Measurements from ENCODE around the gene EBF4.

Gene EBF4

DNA sequence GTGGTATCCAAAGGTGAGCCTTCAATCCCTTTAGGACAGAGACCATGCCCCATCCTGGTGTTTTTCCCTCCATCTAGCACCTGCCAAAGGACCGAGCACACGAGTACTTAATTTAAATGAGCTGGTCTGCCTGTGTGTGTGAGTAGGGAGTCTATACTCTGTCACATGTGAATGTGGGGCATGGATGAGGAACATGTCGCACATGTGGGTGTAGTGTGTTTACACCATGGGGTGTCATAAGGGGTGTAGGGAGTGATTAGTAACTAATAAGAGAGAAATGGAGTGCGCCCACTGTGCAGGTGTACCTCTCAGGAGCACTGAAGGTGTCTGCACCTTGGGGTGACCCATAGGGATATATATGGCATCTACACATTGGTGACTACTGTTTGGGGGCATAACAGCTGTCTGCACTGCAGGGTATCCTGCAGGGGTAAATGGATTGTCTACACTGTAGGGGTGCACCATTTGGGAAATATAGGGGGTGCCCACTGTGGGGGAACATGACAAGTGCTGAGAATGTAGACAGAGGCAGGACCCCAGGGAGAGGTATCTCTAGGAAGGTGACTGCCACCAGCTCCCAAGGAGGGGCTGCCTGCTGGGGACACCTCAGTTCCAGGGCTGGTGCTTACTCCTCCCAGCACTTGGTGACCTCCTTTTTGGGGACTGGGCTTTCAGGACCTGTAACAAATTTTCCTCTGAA, 53.5 kb downstream of the EBF4 start:
- H3K4me1 Mint-ChIP-seq (ENCODE audit: low read depth in 2 of 2) = peaks cover 32 to 34% of the 10 kb centered on the region in 2 donors
- no peaks in the 10 kb centered on the region for H3K9me3 Mint-ChIP-seq
- H3K27ac Mint-ChIP-seq = no peak overlapping the region
- DNase-seq (no peak), ATAC-seq (replicated peaks) (no peak)
- H3K4me3 Mint-ChIP-seq = no peak overlapping the region
- no peaks in the 10 kb centered on the region for H3K27me3 Mint-ChIP-seq
- H3K36me3 Mint-ChIP-seq (ENCODE audit: insufficient read depth) = peaks cover 13% of the 10 kb centered on the region

DNA sequence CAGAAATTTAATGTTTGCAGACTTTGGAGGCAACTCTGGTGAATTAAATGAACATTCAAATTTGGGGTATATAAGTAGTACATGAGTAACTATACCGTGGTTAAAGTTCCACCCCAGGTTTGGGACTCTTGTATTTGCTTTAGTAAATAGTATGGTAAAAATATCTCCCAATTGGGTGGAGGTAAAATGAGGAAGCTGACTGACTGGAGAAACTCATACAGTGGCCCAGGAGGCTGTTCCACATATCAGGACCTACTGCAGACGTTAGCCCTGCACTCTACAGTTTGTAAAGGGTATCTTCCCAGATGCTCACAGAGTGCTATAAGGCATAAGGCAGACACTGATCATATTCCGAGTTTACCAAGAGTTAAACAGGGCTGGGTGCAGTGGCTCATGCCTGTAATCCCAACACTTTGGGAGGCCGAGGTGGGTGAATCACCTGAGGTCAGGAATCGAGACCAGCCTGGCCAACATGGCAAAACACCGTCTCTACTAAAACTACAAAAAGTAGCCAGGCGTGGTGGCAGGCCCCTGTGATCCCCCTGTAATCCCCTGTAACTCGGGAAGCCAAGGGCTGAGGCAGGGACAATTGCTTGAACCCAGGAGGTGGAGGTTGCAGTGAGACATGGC, 54.2 kb downstream of the EBF4 start:
- no peak for ATAC-seq (replicated peaks)
- H3K27ac Mint-ChIP-seq = no peak overlapping the region
- DNase-seq = no peak
- peaks cover 25 to 28% of the 10 kb centered on the region in 2 donors for H3K4me1 Mint-ChIP-seq (ENCODE audit: low read depth in 2 of 2)
- H3K36me3 Mint-ChIP-seq (ENCODE audit: insufficient read depth) = peaks cover 13% of the 10 kb centered on the region
- no peaks in the 10 kb centered on the region for H3K27me3 Mint-ChIP-seq
- H3K4me3 Mint-ChIP-seq = no peak overlapping the region
- H3K9me3 Mint-ChIP-seq = no peaks in the 10 kb centered on the region

DNA sequence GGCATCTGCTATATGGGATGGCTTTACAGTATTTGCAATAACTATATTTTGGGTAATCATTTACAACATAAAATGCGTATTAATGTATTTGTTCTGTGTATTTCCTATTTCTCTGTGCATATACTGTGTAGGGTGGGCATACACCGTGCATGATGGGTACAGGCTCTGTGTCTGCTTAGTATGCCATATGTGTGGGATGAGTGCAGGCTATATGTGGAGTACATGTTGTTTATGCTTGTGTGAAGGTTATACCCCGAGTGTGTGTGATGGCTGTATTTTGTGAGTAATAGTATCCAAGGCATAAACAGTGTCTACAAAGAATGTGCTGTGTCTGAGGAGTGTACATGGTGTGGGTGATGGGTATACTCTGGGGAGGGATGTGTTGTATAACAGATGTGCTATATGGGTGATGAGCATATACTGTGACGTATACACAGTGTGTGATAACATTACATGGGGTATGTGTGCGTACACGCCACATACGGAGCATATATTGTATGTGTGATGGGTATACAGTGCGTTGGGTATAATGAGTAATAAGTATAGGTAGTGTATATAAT, 55.2 kb downstream of the EBF4 start:
- peaks cover 19 to 21% of the 10 kb centered on the region in 2 donors for H3K4me1 Mint-ChIP-seq (ENCODE audit: low read depth in 2 of 2)
- DNase-seq (no peak), ATAC-seq (replicated peaks) (no peak)
- H3K27ac Mint-ChIP-seq = no peak overlapping the region
- H3K4me3 Mint-ChIP-seq = no peak overlapping the region
- no peaks in the 10 kb centered on the region for H3K27me3 Mint-ChIP-seq
- H3K9me3 Mint-ChIP-seq = no peaks in the 10 kb centered on the region
- H3K36me3 Mint-ChIP-seq (ENCODE audit: insufficient read depth) = peaks cover 5% of the 10 kb centered on the region

DNA sequence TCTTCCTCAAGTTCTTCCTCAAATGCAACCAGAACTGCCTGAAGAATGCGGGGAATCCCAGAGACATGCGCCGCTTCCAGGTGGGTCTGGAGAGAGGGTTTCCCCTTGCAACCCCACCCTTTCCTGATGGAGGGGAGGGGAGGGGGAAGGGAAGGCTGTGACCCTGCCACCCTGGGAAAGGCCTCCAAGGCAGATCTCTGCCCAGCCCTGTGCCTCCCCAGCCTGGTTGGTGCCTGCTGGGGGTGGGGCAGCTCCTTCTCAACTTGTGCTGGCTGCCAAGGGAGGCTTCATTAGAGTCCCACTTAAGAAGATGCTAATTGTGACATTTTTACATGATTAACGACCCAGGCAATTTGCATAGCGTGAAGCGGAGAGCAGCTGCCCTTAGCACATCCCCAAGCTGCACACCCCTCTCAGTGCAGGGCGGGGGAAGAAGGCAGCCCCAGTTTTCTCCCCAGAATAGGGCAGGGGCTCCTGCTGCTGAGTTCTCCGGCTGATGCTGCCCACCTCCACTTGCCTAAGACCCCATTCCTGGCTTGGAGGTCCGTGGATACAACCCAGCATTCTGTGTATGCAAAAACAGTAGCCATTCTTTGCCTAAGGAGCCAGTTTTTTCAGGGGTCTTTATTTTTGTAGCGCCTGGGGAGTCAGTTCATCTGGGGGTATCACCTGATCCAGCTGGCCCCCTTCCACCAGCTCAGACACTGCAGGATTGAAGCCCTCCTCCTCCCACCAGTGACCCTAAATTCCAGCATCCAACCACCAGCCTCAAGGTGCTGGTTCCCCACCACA, 56.2 kb downstream of the EBF4 start:
- no peak for ATAC-seq (replicated peaks)
- Mint-ChIP-seq H3K4me1 (ENCODE audit: low read depth in 2 of 2) (peaks cover 17 to 22% of the 10 kb centered on the region in 2 donors), H3K9me3 (no peaks in the 10 kb centered on the region), H3K4me3 (no peak overlapping the region), H3K27me3 (no peaks in the 10 kb centered on the region), H3K27ac (no peak overlapping the region), H3K36me3 (ENCODE audit: insufficient read depth) (peaks cover 4% of the 10 kb centered on the region)
- no peak for DNase-seq

DNA sequence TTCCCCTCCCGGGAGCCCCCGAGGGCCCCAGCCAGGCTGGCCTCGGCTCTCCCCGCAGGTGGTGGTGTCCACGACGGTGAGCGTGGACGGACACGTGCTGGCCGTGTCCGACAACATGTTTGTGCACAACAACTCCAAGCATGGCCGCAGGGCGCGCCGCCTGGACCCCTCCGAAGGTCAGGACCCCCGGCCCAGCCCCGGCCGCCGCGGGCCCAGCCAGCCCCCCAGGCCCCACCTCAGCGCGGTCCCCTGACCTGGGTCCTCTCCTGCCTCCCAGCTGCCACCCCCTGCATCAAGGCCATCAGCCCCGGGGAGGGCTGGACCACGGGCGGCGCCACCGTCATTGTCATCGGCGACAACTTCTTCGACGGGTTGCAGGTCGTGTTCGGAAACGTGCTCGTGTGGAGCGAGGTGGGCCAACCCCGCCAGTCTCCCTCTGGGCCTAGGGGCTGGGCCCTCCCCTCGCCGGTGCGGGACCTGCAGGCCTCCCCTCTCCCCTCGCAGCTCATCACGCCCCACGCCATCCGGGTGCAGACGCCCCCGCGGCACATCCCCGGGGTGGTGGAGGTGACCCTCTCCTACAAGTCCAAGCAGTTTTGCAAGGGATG, 56.9 kb downstream of the EBF4 start:
- peaks cover 0 to 3% of the 10 kb centered on the region in 2 donors for H3K27me3 Mint-ChIP-seq
- no peak for ATAC-seq (replicated peaks)
- no peak for DNase-seq
- H3K4me1 Mint-ChIP-seq (ENCODE audit: low read depth in 2 of 2) = peaks cover 17 to 24% of the 10 kb centered on the region in 2 donors
- H3K9me3 Mint-ChIP-seq = no peaks in the 10 kb centered on the region
- peak overlapping the region in 1 of 2 donors; percentile 81 for H3K4me3 Mint-ChIP-seq
- peaks cover 4% of the 10 kb centered on the region for H3K36me3 Mint-ChIP-seq (ENCODE audit: insufficient read depth)
- peak overlapping the region in 1 of 2 donors; percentile 33 for H3K27ac Mint-ChIP-seq

DNA sequence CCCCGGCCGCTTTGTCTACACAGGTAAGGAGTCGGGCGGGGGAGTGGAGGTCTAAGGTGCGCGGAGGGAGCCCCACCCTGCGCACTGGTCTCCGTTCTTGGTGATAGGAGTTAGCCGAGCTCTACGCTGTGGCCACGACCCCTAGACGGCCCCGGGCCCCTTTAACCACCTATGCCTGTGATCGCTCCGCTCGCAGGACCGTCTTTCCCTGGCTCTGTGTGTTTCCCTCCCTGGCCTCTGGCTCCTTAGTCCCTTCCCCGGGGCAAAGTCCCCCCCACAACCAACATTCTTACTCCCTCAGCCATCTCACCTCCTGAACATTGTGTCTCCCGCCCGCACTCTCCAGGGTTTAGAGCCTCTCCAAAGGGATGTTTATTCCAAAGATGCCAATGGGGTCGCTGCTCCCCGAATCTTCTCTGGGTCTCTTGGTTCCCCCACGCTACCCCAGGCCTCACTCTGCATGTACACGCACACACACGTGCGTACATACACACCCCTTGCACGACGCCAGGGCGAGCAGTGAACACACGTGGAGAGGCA, 57.4 kb downstream of the EBF4 start:
- peak overlapping the region; percentile 81 to 84 for H3K4me3 Mint-ChIP-seq
- H3K36me3 Mint-ChIP-seq (ENCODE audit: insufficient read depth) = peaks cover 4% of the 10 kb centered on the region
- H3K27ac Mint-ChIP-seq = peak overlapping the region; percentile 4 to 33
- H3K4me1 Mint-ChIP-seq (ENCODE audit: low read depth in 2 of 2) = peaks cover 17 to 25% of the 10 kb centered on the region in 2 donors
- no peak for ATAC-seq (replicated peaks)
- H3K27me3 Mint-ChIP-seq = peaks cover 0 to 9% of the 10 kb centered on the region in 2 donors
- DNase-seq = no peak
- H3K9me3 Mint-ChIP-seq = no peaks in the 10 kb centered on the region

DNA sequence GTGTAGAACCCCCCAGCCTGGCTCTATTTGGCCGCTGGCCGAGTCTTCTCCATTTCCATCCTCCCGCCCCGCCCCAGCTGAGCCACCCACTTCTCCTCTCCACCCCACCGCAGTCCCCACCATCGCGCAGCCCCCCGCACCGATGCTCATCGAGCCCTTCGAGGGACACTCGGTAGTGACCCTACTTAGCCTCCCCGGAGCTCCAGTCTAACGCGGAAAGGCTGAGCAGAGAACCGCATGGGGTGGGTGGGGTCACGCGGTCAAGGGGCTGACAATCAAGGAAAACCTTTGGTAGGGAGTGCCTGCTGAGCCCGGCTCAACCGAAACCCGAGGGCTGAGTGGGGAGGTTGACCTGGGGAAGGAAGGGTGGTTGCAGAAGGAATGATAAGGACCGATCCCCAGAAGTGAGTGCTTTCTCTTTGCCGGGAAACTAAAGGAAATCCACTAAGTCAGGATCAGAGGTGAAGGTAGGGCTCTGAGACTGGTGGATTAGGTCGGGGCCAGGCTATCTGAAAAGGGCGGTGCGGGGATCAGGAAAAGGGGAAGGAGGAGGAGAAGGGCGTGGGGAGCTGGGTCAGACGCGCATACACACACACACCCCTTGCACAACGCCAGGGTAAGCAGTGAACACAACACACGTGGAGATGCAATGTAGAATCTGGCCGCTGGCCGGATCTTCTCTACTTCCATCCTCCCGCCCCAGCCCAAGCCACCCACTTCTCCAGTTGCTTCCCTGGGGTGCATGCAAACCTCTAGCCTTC, 58.1 kb downstream of the EBF4 start:
- H3K27me3 Mint-ChIP-seq = peaks cover 0 to 11% of the 10 kb centered on the region in 2 donors
- H3K4me3 Mint-ChIP-seq = peak overlapping the region; percentile 81 to 84
- peaks cover 4% of the 10 kb centered on the region for H3K36me3 Mint-ChIP-seq (ENCODE audit: insufficient read depth)
- H3K9me3 Mint-ChIP-seq = no peaks in the 10 kb centered on the region
- peak overlapping the region; percentile 4 to 33 for H3K27ac Mint-ChIP-seq
- ATAC-seq (replicated peaks) (peak; percentile 27), DNase-seq (no peak)
- H3K4me1 Mint-ChIP-seq (ENCODE audit: low read depth in 2 of 2) = peaks cover 17 to 25% of the 10 kb centered on the region in 2 donors

DNA sequence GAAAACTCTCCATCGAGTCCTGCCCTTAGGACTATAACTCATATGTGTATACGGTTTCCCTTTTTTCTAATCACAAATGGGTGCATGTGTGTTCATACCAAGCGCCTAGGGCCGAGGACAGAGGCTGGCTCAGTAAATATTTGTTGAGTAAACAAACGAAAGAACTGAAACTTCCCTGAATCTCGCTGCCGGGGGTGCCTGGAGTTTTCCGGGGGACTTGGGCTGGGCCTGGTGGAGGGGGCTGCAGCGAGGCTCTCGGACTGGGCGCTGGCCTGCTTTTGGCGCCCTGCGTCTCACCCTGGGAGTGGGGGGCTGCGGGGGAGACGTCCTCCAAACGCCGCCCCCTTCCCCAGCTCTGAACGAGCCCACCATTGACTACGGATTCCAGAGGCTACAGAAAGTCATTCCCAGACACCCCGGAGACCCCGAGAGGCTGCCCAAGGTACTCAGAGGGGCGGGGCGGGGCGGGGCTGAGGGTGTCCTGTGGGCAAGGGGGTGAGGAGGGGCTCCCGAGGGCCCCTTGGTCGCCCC, 58.8 kb downstream of the EBF4 start:
- Mint-ChIP-seq H3K4me1 (ENCODE audit: low read depth in 2 of 2) (peaks cover 18 to 30% of the 10 kb centered on the region in 2 donors), H3K9me3 (no peaks in the 10 kb centered on the region), H3K4me3 (peak overlapping the region; percentile 81 to 84), H3K27ac (no peak overlapping the region), H3K36me3 (ENCODE audit: insufficient read depth) (peaks cover 4% of the 10 kb centered on the region), H3K27me3 (peaks cover 0 to 18% of the 10 kb centered on the region in 2 donors)
- no peak for ATAC-seq (replicated peaks)
- DNase-seq = no peak

DNA sequence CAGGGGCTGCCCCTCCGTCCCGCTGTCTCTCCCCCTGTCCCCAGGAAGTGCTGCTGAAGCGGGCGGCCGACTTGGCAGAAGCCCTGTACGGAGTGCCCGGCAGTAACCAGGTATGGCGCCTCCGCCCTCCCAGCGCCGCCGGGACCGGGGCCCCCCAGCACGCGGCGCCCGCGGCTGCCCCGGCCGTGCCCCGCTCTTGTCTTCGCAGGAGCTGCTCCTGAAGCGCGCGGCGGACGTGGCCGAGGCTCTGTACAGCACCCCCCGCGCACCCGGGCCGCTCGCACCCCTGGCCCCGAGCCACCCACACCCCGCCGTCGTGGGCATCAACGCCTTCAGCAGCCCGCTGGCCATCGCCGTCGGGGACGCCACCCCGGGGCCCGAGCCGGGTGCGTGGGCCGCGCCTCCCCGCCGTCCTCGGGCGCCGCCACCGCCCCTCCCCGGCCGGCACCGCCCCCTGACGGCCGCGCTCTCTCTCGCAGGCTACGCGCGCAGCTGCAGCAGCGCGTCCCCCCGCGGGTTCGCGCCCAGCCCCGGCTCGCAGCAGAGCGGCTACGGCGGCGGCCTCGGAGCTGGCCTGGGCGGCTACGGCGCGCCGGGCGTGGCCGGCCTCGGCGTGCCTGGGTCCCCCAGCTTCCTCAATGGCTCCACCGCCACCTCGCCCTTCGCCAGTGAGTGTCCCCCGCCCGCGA, 59.4 kb downstream of the EBF4 start:
- H3K4me1 Mint-ChIP-seq (ENCODE audit: low read depth in 2 of 2) = peaks cover 21 to 31% of the 10 kb centered on the region in 2 donors
- H3K27ac Mint-ChIP-seq = no peak overlapping the region
- H3K27me3 Mint-ChIP-seq = peaks cover 0 to 24% of the 10 kb centered on the region in 2 donors
- peaks cover 7% of the 10 kb centered on the region for H3K36me3 Mint-ChIP-seq (ENCODE audit: insufficient read depth)
- DNase-seq (peak; percentile 53 to 58 (median 57)), ATAC-seq (replicated peaks) (peak; percentile 75)
- H3K4me3 Mint-ChIP-seq = peak overlapping the region; percentile 84 to 89
- H3K9me3 Mint-ChIP-seq = no peaks in the 10 kb centered on the region

DNA sequence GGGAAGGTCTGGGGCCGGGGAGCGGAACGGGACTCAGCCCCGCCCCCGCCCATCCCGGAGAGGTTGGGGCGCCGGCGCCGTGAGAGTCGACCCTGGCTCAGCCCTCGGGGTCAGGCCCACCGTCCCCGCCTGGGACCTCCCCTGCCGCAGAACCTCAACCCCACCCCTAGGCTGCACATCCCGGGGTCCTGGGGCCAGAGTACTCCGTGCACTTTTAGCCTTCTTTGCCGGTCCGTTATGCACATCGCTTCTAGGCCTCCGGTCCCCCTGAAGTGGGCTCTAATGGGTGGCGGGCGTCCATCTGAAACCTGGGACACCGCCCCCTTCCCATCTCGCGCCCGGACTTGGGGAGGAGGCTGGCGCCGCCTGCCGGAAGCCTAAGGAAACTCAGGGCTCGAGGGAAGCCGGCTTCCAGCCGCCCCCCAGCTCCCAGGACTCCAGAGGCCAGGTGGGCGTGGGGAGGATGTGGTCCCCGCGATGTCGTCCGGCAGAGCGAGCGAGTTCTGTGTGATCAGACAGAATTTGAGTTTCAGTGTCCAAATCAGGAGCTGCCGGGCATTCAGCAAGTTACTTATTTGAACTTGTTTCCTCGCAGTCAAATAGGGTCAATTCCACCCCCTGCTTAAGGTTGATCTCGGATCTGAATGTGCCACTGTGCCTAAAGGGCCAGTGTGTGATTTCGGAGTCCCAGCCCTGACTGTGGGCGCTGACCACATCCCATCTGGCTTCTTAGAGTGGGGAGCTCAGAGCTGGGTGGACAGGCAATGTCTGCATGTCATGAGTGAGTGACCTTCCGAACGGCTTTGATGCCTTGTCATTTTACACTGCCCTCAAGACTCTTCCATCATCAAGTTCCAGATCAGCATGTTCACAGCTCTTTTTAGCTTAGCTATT, 60.2 kb downstream of the EBF4 start:
- H3K4me1 Mint-ChIP-seq (ENCODE audit: low read depth in 2 of 2) = peaks cover 21 to 31% of the 10 kb centered on the region in 2 donors
- peak; percentile 16 for ATAC-seq (replicated peaks)
- DNase-seq = peak in 2 of 3 experiments; percentile 30 to 48
- peak overlapping the region; percentile 84 to 89 for H3K4me3 Mint-ChIP-seq
- peaks cover 0 to 32% of the 10 kb centered on the region in 2 donors for H3K27me3 Mint-ChIP-seq
- H3K27ac Mint-ChIP-seq = peak overlapping the region in 1 of 2 donors; percentile 52
- no peaks in the 10 kb centered on the region for H3K9me3 Mint-ChIP-seq
- H3K36me3 Mint-ChIP-seq (ENCODE audit: insufficient read depth) = peaks cover 7% of the 10 kb centered on the region

DNA sequence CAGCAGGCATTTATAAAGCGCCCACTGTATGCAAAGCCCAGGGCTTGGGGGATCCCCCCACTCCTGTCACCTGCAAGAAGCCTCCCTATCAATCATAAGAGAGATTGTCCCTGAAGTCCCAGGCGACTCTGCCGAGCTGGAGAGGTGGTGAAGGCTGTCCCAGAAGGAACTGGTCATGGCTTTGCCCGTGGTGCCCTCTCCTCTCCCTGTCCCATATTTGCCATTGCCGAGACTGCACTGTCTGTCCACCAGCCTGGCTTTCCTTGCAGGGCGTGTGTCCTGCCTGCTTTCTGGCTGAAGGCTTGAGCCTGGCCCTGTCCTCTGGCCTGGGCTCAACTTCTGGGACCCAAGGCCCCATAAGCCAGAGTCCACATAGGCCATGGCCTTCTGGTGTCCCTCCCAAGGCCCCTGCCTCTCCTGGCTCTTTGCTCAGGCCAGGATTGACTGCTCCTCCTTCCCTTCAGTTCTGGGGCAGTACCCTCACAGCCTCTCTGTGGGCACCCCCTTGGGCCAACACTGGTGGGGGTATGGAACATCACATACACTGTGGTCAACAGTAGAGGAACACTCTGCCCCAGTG, 61.0 kb downstream of the EBF4 start:
- Mint-ChIP-seq H3K27ac (peak overlapping the region in 1 of 2 donors; percentile 52), H3K27me3 (peaks cover 0 to 38% of the 10 kb centered on the region in 2 donors), H3K4me1 (ENCODE audit: low read depth in 2 of 2) (peaks cover 21 to 31% of the 10 kb centered on the region in 2 donors), H3K36me3 (ENCODE audit: insufficient read depth) (peaks cover 7% of the 10 kb centered on the region), H3K9me3 (no peaks in the 10 kb centered on the region), H3K4me3 (peak overlapping the region; percentile 84 to 89)
- DNase-seq = no peak
- no peak for ATAC-seq (replicated peaks)
